DMS114 treated with DMSO at 0.1 percent for 48 hours (cell line): ENCODE data around the gene FBXL3.

ENCODE experiments used
- DNase-seq: peaks from one replicate; lab custom pipeline; 2025; ENCODE audit not compliant: unreplicated experiment; lab: John Stamatoyannopoulos, UW

Gene FBXL3, protein sequence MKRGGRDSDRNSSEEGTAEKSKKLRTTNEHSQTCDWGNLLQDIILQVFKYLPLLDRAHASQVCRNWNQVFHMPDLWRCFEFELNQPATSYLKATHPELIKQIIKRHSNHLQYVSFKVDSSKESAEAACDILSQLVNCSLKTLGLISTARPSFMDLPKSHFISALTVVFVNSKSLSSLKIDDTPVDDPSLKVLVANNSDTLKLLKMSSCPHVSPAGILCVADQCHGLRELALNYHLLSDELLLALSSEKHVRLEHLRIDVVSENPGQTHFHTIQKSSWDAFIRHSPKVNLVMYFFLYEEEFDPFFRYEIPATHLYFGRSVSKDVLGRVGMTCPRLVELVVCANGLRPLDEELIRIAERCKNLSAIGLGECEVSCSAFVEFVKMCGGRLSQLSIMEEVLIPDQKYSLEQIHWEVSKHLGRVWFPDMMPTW

DNA sequence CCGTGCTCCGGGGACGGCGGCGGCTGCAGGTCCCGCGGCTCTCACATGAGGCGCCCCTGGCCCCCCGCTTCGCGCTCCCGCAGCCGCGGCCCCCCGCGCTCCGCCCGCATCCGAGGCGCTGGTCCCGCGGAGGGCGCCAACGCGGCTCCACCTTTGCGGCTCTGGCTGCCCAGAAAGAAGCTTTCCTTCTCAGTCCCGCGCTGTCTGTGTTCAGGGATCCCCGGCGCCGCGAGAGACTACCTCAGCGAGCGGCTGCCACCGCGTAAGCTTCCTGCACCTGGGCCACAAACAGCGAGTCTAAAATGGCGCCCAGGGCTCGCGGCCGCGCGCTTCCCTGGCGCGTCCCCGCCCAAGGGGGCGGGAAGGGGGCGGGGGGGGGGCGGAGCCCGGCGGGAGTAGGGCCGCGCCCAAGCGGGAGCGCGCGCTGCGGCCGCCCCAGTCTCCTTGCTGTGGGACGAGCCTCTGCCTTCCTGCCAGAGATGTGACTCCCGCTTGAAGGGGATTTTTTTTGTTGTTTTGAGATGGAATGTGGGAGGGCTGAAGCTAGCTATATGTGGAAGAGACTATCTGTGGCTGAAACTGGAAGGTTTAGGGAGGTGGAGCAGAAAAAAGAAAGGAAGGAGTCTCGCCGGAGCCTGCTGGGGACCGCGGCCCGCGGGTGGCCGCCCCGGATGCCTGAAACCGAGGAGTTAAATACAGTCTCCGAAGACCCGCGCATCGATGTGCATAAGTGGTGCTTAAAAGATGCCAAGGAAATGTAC, at the start of gene FBXL3:
Gene FBXL3 (minus strand): TSS at position 299 of the 761 bp plus-strand sequence. CDS start 5,299 bp downstream, outside the sequence.
- DNase-seq, result peak; percentile 39

DNA sequence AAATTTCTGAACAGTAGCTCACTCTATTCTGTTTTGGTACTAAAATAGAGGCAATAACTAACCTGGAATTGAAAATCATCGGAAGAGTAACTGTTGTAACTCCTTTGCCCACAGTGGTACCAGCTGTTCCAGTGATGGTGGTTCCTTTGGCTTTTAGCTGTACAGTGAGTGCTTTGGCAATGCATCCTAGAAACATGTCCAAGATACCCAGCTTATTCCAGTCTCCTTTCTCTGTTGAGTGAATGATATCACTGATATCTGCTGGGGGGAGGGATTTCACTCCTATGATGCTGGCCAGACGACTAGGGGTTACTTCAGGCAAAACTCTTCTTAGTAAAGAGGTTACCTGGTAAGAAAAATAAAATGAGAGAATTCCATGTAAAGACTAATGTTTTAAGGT, 40.6 kb upstream of the FBXL3 start:
- DNase-seq, result no peak

DNA sequence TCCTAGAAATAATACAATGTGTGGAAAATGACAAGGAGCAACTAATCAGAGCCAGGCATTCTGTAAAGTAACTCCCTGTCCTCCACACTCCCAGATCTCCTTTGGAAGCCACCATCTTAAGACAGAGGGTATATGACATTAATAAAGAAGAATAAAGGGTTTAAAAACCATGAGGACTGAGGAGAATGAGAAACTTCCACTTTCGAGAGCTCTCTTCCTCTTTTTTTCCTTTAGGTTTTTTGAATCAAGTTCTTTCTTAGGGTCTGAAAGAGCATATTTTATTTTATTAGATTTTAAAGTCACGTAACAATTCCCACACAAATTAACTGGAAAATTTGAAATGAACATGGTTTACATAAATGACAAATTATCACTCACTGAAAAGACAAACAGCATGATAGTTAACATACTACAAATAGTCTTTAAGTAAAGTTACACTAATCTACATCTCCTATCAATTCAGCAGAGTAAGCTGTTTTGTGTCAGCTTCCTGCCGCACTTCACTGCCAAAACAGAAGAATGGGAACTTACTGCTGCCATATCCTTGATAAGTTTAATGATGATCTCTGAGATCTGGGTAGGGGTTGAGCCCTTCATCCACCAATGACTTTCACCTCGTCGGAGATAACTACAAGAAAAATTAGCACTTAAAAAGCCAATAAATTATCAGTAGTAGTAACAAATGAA, 38.6 kb upstream of the FBXL3 start:
- DNase-seq, result no peak

DNA sequence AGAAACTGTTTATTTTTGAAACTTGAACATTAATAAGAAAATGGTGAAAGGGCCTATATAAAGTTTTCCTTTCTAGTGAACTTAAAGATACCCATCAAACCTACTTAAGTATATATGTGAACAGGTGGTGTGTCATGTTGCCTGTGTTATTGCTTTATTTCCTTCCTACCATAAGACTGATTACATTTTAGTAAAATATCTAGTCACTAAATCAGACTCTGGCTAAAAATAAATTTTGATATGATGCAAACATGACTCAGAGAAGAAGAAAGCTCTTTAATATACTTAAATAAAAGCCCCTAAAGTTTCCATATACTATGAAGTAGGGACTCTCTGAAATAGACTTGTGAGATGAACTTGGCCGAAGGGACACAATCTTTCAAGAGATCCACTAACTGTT, 35.1 kb upstream of the FBXL3 start:
- DNase-seq, result no peak

DNA sequence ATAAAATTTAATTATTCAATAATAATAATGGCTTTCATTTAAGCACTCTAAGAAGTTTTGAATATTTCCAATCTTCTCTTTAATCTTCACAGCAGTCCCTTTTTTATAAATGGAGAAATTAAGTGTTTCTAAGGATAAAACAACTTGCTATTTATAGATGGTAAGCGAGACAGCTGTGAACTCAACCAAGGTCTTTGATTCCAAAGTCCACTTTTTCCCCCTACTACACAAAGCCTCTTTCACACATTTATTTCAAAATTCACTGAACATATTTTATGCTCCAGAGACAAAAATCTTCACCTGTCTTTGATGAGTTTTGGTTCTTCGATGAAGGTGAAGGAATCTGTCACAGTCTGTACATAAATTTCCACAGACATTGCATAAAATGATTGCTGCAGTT, 34.4 kb upstream of the FBXL3 start:
- no peak for DNase-seq

DNA sequence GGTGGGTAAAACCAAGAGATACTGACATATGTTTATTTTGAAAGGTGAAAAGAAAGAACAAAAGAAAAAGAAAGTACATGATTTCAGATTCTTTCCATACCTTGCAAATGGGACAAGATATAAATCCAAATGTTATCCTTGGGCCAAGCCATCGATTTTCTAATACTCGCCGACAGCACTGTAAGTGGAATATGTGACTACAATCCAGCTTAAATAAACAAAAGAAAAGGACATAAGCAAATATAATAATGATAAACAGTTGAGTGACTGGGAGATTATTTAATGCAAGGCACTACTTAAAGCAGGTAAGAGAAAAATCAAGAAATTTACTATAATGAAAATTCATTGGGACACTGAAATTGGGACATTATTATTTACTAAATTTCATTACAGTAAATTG, 29.9 kb upstream of the FBXL3 start:
- DNase-seq, result no peak

DNA sequence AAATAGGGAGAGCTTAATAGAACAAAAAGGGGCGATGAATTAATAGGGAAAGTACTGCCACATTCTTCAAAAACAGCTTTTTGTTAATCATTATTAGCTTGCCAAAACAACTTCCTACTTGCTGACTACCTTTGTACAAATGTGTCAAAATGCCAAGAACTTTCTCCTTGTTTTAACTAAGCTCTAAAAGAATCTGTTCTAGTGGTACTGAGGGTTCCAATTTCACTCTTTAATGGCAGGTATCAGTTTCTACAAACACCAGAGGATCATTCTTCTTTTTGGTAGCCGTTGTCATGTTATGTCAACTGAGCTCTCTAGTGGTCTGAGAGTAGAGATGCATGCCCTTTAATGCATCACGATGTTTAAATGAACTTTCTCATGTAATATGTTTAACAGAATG, 29.4 kb upstream of the FBXL3 start:
- no peak for DNase-seq

DNA sequence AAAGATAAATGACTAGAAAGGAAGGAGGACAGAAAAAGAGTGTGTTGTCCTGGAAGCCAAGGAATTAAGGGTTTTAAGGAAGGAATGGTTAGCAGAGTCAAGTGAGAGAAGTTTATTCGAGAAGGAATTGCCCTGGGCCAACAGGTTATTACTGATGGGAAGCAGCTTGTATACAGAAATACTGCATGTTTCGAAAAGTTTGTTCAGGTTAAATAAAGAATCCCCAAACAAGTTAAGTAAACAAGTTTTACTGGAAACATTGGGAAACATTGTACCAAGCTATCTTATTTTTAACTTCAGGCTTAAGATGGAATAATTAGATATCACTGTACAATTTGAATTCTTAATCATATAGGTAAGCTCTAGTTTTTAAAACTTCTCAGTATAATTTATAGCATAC, 28.2 kb upstream of the FBXL3 start:
- DNase-seq, result no peak

DNA sequence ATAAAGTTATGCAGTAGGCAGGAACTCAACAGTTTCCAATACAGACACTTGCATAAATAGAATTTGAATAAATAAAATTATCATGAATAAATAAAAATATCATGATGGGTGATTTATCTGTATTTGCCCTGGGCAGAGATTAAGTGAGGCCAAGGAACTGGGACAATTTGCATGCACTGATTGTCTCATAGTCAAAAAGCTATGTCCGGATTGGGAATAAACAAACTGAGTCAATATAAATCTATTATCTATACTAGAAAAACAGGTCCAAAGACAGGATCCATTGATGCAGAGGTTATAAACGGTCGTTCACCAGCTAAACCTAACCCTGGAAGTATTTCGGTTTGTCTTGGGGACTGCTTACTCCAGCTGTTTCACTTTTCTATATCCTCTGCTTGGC, 26.2 kb upstream of the FBXL3 start:
- DNase-seq, result no peak

DNA sequence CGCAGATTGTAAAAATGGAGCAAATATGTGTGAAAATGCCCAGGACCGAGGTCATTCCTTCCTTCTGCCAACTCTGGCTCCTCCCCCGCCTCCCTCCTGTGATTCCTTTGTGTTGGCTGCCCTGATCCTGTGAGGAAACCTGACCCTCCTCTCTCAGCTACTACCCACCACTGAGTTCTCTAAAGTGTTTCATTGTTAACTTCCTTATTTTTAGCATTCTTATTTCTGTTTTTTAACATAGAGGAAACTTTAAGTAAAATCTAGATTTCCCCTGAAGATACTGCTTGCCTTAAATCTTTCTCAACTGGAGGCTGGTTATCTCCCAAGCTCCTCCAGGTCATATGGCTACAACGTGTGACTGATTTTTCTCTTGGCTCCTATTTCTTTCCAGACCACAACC, 21.7 kb upstream of the FBXL3 start:
- DNase-seq, result no peak

DNA sequence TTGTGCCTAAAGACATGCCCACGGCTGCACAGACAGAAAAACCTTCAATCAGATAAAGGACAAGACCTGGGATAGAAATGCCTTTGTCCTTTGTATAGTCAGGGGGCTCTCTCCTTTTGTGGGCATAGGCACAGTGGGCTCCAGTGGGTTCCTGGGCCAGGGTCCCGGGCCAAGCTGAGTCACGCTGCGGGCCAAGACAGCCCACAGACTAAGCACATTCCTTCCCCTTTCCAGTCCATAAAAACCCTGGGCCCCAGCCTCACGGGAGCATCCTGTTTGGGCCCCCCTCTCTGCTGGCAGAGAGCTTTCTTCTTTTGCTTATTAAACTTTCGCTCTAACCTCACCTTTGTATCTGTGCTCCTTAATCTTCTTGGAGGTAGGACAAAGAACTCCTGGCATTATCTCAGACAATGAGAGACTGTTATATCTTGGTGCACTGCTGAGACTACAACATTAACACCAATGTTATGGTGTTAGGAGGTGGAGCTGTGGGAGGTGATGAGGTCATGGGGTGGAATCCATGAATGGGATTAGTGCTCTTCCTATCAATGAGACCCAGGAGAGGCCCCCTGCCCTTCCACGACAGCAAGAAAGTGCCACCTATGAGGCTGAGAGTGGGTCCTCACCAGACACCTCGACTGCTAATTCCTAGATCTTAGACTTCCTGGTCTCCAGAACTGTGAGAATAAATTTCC, 20.8 kb upstream of the FBXL3 start:
- no peak for DNase-seq

DNA sequence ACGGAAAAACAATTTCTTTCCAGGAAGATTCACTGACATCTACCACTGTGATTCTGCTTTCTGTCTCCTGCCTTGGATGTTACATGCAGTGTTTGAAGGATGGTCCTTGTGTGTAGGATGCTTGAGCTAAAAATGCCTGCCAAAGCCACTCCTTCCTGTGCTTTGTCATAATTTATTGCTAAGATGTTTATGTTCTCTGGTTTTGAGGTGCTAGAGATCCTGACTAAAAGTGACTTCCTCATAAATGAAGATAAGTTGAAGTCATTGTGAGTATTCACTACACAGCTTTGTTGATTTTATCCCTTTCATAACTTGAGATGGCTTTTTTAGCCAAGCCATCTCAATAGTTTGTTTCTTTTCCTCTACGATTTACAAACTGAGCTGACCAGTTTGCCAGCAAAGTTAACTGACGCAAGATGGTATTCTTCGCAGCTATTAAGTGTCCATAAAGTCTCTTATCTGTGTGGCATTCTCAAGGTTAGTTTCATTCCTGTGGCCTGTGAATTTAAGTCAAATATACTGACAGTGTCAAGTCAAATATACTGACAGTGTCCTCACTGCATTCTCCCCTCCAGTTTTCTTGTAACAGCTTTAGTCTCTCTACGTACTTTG, 15.7 kb upstream of the FBXL3 start:
- DNase-seq, result no peak

DNA sequence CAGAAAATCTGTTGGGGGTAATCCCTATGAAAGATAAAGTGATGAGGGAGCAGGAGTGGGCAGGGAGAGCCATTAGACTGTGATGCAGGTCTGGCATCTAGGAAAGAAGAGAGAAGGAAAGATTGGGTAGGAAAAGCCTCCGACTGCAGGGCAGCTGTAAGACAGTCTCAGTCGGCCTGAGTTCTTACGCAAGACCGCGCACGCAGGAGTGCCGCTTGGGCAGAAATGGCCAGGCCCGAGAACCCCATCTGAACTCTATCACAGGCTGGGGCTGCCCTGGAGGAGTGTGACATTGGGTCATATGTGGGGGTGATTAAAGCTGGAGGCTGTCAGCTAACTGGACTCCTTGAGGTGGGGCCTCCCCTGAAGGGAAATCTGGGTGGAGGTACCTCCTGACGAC, 13.9 kb upstream of the FBXL3 start:
- no peak for DNase-seq

DNA sequence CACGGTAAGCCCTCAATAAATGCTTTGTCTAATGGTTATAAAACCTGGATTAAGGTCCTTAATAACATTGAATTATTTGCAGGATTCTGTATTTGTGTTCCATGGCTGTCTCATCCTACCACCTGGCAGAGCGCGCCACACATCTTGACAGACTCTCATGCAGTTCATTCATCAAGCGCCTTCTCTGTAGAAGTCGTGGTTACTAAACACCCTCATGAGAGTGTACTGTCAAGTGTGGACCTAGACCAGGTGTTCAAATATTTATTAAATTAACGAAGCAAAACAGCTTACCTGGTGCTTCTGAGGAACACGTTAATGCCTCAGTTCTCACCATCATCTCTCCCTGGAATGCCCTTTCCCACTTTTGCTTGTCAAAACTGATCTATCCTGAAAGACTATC, 13.1 kb upstream of the FBXL3 start:
- no peak for DNase-seq

DNA sequence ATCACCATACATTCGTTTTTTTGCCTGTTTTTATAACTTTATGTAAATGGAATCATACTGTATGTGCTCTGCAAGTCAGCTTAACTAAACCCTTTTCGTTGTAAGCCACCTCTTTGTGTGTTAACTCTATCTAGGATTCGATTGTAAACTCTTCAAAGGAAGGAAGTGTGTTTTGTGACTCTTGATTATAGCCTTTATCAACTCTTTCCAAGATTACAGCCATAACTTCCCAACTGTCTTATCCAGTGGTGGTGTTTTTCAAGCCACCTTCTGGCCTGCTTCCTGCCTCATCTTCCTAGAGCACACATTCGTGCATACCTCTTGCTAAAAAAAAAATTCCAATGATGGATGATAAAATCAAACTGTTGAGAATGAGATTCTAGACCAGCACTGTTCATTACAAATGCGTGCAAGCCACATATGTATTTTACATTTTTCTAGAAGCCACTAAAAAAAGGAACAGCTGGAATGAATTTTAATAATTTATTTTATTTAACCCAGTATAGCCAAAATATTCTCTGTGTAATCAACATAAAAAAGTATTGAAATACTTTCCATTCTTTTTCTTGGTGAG, 12.0 kb upstream of the FBXL3 start:
- DNase-seq, result no peak

DNA sequence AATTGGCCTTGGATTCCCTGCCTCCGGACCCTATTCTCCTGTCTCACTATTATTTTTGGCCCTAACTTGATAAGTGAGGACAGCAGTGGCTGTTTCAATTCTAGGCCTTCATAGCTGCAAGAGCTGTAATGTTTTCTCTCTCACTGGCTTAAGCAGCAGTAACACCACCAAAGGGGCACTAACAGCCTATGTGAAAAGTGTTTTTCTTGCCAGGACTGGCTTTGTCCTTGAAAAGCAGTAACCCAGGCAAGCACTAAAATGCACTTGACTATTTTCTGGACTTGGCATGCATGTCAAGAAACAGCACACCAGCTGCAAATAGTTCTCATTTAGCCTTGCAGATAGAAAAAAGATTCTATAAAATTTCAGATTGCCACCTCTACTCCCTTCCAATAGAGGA, 9.3 kb upstream of the FBXL3 start:
- DNase-seq, result no peak

DNA sequence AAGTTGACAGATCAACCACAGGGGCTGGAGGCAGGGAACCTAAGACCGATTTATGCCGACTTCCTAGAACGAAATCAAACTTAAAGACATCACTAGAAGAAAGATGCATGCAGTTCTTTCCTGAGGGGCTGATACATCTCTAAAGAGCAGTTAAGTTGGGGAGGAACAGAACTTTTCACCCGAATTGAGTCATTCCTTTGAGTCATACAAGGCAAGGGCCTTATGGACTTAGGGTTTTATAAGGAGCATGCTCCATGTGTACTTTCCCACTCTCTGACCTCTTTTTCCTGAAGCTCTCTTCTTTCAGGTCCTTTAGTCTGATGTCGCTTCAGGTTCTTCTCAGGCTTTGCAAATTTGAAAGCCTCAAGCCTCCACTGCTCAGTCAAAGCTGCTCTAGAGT, 7.9 kb upstream of the FBXL3 start:
- no peak for DNase-seq

DNA sequence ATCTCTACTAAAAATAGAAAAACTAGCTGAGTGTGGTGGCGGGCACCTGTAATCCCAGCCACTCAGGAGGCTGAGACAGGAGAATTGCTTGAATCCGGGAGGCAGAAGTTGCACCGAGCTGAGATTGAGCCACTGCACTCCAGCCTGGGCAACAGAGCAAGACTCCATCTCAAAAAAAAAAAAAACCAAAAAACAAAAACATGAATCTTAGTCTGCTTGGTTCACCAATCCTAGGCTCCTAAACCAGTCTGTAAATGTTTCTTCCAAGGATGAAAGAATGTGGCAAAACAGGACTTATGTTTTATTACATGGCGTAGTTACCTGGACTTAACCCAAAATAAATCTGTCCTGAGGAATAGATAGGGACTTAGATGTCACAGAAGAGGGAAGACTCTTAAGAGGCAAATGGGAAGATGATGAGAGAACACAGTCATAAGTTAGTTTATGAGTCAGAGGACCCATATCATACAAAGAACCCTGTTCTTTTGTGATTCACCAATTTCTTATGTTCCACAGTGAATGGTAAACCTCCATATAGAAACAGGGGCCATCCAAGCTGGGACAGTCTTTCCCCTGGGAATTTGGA, 6.9 kb upstream of the FBXL3 start:
- DNase-seq, result no peak

DNA sequence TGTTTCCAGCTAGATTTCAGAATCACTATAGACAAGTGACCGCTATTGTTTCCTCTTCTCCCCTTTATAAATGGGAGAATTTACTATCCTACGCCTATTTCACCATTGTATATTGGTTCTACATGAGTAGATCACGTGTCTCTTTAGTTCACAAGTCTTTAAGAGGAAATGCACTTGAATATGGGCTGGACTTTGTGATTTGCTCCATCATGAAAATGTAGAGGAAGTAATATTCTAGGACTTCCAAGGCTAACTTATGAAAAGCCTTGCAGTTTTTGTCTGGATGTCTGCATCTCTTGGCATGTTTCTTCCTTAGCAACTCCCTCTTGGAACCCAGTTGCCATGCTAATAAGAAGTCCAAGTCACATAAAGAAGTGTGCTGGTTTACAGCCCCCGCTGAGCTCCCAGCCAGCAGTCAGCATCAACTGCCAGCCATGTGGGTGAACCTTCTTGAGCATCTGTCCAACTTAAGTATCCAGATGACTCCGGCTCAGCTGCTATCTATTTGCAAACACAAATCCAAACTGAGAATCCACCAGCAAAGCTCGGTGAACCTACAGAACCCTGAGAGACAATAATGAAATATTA, 4.8 kb upstream of the FBXL3 start:
- DNase-seq, result no peak

DNA sequence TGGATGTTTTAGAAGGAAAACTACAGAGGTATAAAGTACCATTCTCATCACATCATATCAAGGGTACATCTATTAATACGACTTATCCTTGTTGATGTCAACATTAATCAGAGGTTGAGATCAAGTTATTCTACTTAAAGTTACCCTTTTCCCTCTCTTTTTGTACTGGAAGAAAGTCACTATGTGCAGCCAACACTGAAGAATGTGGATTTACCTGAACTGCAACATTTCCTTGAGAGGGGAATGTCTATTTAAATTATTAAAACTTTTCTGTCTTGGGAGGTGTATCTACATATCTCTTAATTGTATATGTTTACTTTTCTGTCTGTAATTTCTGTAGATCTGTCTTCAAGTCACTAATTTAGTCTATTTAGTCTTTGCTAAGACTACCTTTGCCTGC, 2.5 kb upstream of the FBXL3 start:
- no peak for DNase-seq
